T-helper 1 cell treated with Interleukin-12 subunit alpha and Interleukin-12 subunit beta and Interleukin-4 antibody, amounts not matched to agents 30 μg/mL and 1 μg/mL, for 36 hours (primary cell): ENCODE results near the gene NPY4R2.
"Not testable (repeated sequence)": the region's sequence is repeated elsewhere in the genome, so short reads cannot be mapped to it uniquely, and the experiment has no call there.

Experiments used
- H3K27ac Mint-ChIP-seq: one replicate; pipeline ENCODE4 v1.8.0; 2021; ENCODE audit warnings: mild to moderate bottlenecking, mixed read lengths
- H3K27me3 Mint-ChIP-seq: one replicate; pipeline ENCODE4 v1.8.0; 2021; ENCODE audit warnings: low read depth, mixed read lengths
- H3K36me3 Mint-ChIP-seq: one replicate; pipeline ENCODE4 v1.8.0; 2021; ENCODE audit warnings: low read depth, mixed read lengths
- H3K4me1 Mint-ChIP-seq: one replicate; pipeline ENCODE4 v1.8.0; 2021; ENCODE audit warnings: low read depth, mixed read lengths
- H3K4me3 Mint-ChIP-seq: one replicate; pipeline ENCODE4 v1.8.0; 2021; ENCODE audit warnings: mild to moderate bottlenecking, moderate library complexity, mixed read lengths
- H3K9me3 Mint-ChIP-seq: one replicate; pipeline ENCODE4 v1.8.0; 2021; ENCODE audit warnings: mixed read lengths

Gene NPY4R2

GRCh38 chr10:47915849-47916548 lies 2.5 kb upstream of the NPY4R2 start:
- H3K27ac Mint-ChIP-seq, H3K36me3 Mint-ChIP-seq, H3K4me3 Mint-ChIP-seq, H3K27me3 Mint-ChIP-seq, H3K4me1 Mint-ChIP-seq, H3K9me3 Mint-ChIP-seq: not testable (repeated sequence)

GRCh38 chr10:47920610-47921009 lies 2.1 kb downstream of the NPY4R2 start:
- H3K27me3 Mint-ChIP-seq, H3K4me3 Mint-ChIP-seq, H3K4me1 Mint-ChIP-seq, H3K36me3 Mint-ChIP-seq, H3K27ac Mint-ChIP-seq, H3K9me3 Mint-ChIP-seq: not testable (repeated sequence)

- not testable (repeated sequence) for H3K27me3 Mint-ChIP-seq, H3K36me3 Mint-ChIP-seq, H3K27ac Mint-ChIP-seq, H3K4me3 Mint-ChIP-seq, H3K9me3 Mint-ChIP-seq, H3K4me1 Mint-ChIP-seq
Observed at GRCh38 chr10:47922503-47922902, 4.0 kb downstream of the NPY4R2 start.

GRCh38 chr10:47924628-47925027 lies 6.2 kb downstream of the NPY4R2 start:
- not testable (repeated sequence) for H3K27me3 Mint-ChIP-seq, H3K27ac Mint-ChIP-seq, H3K9me3 Mint-ChIP-seq, H3K36me3 Mint-ChIP-seq, H3K4me1 Mint-ChIP-seq, H3K4me3 Mint-ChIP-seq

- not testable (repeated sequence) for H3K4me1 Mint-ChIP-seq, H3K27ac Mint-ChIP-seq, H3K9me3 Mint-ChIP-seq, H3K27me3 Mint-ChIP-seq, H3K36me3 Mint-ChIP-seq, H3K4me3 Mint-ChIP-seq
Observed at GRCh38 chr10:47927147-47927916, 8.9 kb downstream of the NPY4R2 start.

GRCh38 chr10:47928225-47928624 lies 9.8 kb downstream of the NPY4R2 start:
- H3K9me3 Mint-ChIP-seq, H3K27ac Mint-ChIP-seq, H3K4me1 Mint-ChIP-seq, H3K4me3 Mint-ChIP-seq, H3K36me3 Mint-ChIP-seq, H3K27me3 Mint-ChIP-seq: not testable (repeated sequence)

- H3K9me3 Mint-ChIP-seq, H3K4me1 Mint-ChIP-seq, H3K27me3 Mint-ChIP-seq, H3K27ac Mint-ChIP-seq, H3K4me3 Mint-ChIP-seq, H3K36me3 Mint-ChIP-seq: not testable (repeated sequence)
Observed at GRCh38 chr10:47932824-47933223, 14.4 kb downstream of the NPY4R2 start.

- H3K27ac Mint-ChIP-seq, H3K4me1 Mint-ChIP-seq, H3K36me3 Mint-ChIP-seq, H3K27me3 Mint-ChIP-seq, H3K9me3 Mint-ChIP-seq, H3K4me3 Mint-ChIP-seq: not testable (repeated sequence)
Observed at GRCh38 chr10:47933462-47933861, 15.0 kb downstream of the NPY4R2 start.

- not testable (repeated sequence) for H3K27me3 Mint-ChIP-seq, H3K4me1 Mint-ChIP-seq, H3K9me3 Mint-ChIP-seq, H3K36me3 Mint-ChIP-seq, H3K27ac Mint-ChIP-seq, H3K4me3 Mint-ChIP-seq
Observed at GRCh38 chr10:47936772-47937228, 18.3 kb downstream of the NPY4R2 start.

GRCh38 chr10:47937634-47938033 lies 19.2 kb downstream of the NPY4R2 start:
- not testable (repeated sequence) for H3K9me3 Mint-ChIP-seq, H3K27ac Mint-ChIP-seq, H3K27me3 Mint-ChIP-seq, H3K4me3 Mint-ChIP-seq, H3K4me1 Mint-ChIP-seq, H3K36me3 Mint-ChIP-seq

GRCh38 chr10:47940821-47941220 lies 22.4 kb downstream of the NPY4R2 start:
- not testable (repeated sequence) for H3K27ac Mint-ChIP-seq, H3K4me1 Mint-ChIP-seq, H3K36me3 Mint-ChIP-seq, H3K9me3 Mint-ChIP-seq, H3K27me3 Mint-ChIP-seq, H3K4me3 Mint-ChIP-seq

GRCh38 chr10:47941379-47941778 lies 22.9 kb downstream of the NPY4R2 start:
- H3K27me3 Mint-ChIP-seq, H3K9me3 Mint-ChIP-seq, H3K36me3 Mint-ChIP-seq, H3K4me3 Mint-ChIP-seq, H3K27ac Mint-ChIP-seq, H3K4me1 Mint-ChIP-seq: not testable (repeated sequence)

GRCh38 chr10:47942351-47943019 lies 24.0 kb downstream of the NPY4R2 start:
- H3K4me1 Mint-ChIP-seq, H3K9me3 Mint-ChIP-seq, H3K36me3 Mint-ChIP-seq, H3K27ac Mint-ChIP-seq, H3K27me3 Mint-ChIP-seq, H3K4me3 Mint-ChIP-seq: not testable (repeated sequence)

GRCh38 chr10:47943328-47943727 lies 24.9 kb downstream of the NPY4R2 start:
- H3K36me3 Mint-ChIP-seq, H3K4me1 Mint-ChIP-seq, H3K27ac Mint-ChIP-seq, H3K27me3 Mint-ChIP-seq, H3K9me3 Mint-ChIP-seq, H3K4me3 Mint-ChIP-seq: not testable (repeated sequence)

GRCh38 chr10:47947424-47947823 lies 29.0 kb downstream of the NPY4R2 start:
- not testable (repeated sequence) for H3K36me3 Mint-ChIP-seq, H3K27ac Mint-ChIP-seq, H3K27me3 Mint-ChIP-seq, H3K9me3 Mint-ChIP-seq, H3K4me1 Mint-ChIP-seq, H3K4me3 Mint-ChIP-seq
